HG02588 (cell line): ENCODE measurements around the gene SIRPB2.

Source experiments
- ATAC-seq: cut with Tn5 transposase; IDR thresholded peaks from one replicate; pipeline ENCODE4 v1.9.1; 2021; ENCODE audit warnings: mild to moderate bottlenecking, moderate library complexity; ENCODE audit not compliant: unreplicated experiment

The SIRPB2 gene

GRCh38 chr20:1473246-1474220 lies 17.7 kb downstream of the SIRPB2 start:
- ATAC-seq = no peak

GRCh38 chr20:1472556-1473245 lies 18.5 kb downstream of the SIRPB2 start:
- ATAC-seq = no peak

- ATAC-seq = no peak
These were observed 20.0 kb downstream of the SIRPB2 start for GRCh38 chr20:1471242-1471641.

- ATAC-seq = no peak
These were observed 21.2 kb downstream of the SIRPB2 start for GRCh38 chr20:1469925-1470571.

GRCh38 chr20:1469306-1469905 lies 21.8 kb downstream of the SIRPB2 start:
- no peak for ATAC-seq

- ATAC-seq = no peak
These were observed 23.0 kb downstream of the SIRPB2 start for GRCh38 chr20:1468117-1468624.

GRCh38 chr20:1467355-1468116 lies 23.7 kb downstream of the SIRPB2 start:
- ATAC-seq = no peak

GRCh38 chr20:1467082-1467354 lies 24.2 kb downstream of the SIRPB2 start:
- no peak for ATAC-seq

GRCh38 chr20:1466211-1467081 lies 24.8 kb downstream of the SIRPB2 start, which contains the start of gene NSFL1C:
Gene NSFL1C (minus strand): TSS chr20:1466849. CDS start chr20:1466824, 25 bp downstream.
- peak; percentile 85 for ATAC-seq

- ATAC-seq = no peak
These were observed 25.6 kb downstream of the SIRPB2 start for GRCh38 chr20:1465470-1466210.

- no peak for ATAC-seq
These were observed 27.1 kb downstream of the SIRPB2 start for GRCh38 chr20:1463971-1464570.

- ATAC-seq = no peak
These were observed 28.4 kb downstream of the SIRPB2 start for GRCh38 chr20:1462834-1463233.

- no peak for ATAC-seq
These were observed 29.2 kb downstream of the SIRPB2 start for GRCh38 chr20:1462001-1462400.

GRCh38 chr20:1460275-1460674 lies 30.9 kb downstream of the SIRPB2 start:
- no peak for ATAC-seq

GRCh38 chr20:1457992-1458391 lies 33.2 kb downstream of the SIRPB2 start:
- ATAC-seq = no peak

GRCh38 chr20:1456300-1456699 lies 34.9 kb downstream of the SIRPB2 start:
- no peak for ATAC-seq

GRCh38 chr20:1450926-1451491 lies 40.2 kb downstream of the SIRPB2 start:
- ATAC-seq = no peak

GRCh38 chr20:1449370-1449769 lies 41.9 kb downstream of the SIRPB2 start:
- no peak for ATAC-seq
